HepG2 (cell line): ENCODE data around the gene NATD1. TPM values are rescaled to one million over a fixed set of nuclear protein-coding genes. Genes with fewer than 3 reads are reported as not detected.

Source experiments
- ATAC-seq: fragments of 200-7000 bp; cut with Tn5 transposase; 3 replicates; pipeline ENCODE4 v1.9.1; 2020; ENCODE audit warnings: mild to moderate bottlenecking, moderate library complexity
- BruUV-seq: library from RNA; stranded (reverse); fragments of 400-500 nt; replicated peaks from 2 replicates; lab custom pipeline; 2021; lab: Mats Ljungman, UMichigan
- CTCF ChIA-PET: fragments of 300-600 bp; formaldehyde crosslinking; extraction: SDS; loops from one replicate; lab custom pipeline; 2021; ENCODE audit warnings: low total read pairs, inconsistent platforms, low intra/inter-chr PET ratio; lab: Yijun Ruan, JAX
- POLR2A ChIA-PET: fragments of 350-600 bp; sonication (Branson Sonifier 250); formaldehyde crosslinking; loops from one replicate; lab custom pipeline; 2020; ENCODE audit warnings: antibody characterized with exemption, inconsistent platforms; lab: Yijun Ruan, JAX
- DNase-seq: peaks from one replicate; pipeline ENCODE4 v3.0.0-alpha.2; 2015; ENCODE audit warnings: low spot score
- FAIRE-seq: peaks from 3 replicates; lab custom pipeline; 2011; peaks lifted over from hg19 to GRCh38; lab: Jason Lieb, UNC
- H2AFZ ChIP-seq: one replicate; pipeline ENCODE4 v1.6.1; 2011; ENCODE audit warnings: low read length, inconsistent platforms
- H3K27ac ChIP-seq: fragments of 300-600 bp; 3 replicates; pipeline ENCODE4 v1.8.0; 2011; ENCODE audit warnings: mixed run types, mild to moderate bottlenecking, mixed read lengths, low read length, inconsistent platforms; ENCODE audit not compliant: insufficient read depth; ENCODE audit errors: extremely low read length
- H3K27me3 ChIP-seq, 2 experiments: fragments of 200-600 bp in 1 of 2; 2 replicates in 1 of 2; 3 replicates in 1 of 2; pipeline versions ENCODE4 v1.6.0 to v1.8.0; 2011; ENCODE audit warnings: low read length in 2 of 2, mild to moderate bottlenecking in 2 of 2, moderate library complexity in 2 of 2, inconsistent platforms in 1 of 2; ENCODE audit not compliant: insufficient read depth in 2 of 2, control insufficient read depth in 1 of 2
- H3K36me3 ChIP-seq, 2 experiments: fragments of 200-600 bp in 1 of 2; replicated peaks in 1 of 2; 2 replicates in 1 of 2; 3 replicates in 1 of 2; pipeline versions ENCODE4 v1.5.1 to v1.8.0; 2011; ENCODE audit warnings: low read length in 2 of 2, inconsistent platforms in 1 of 2; ENCODE audit not compliant: insufficient read depth in 2 of 2, control insufficient read depth in 1 of 2
- H3K4me1 ChIP-seq: 2 replicates; pipeline ENCODE4 v1.5.1; 2012; ENCODE audit warnings: low read length, inconsistent platforms; ENCODE audit not compliant: insufficient read depth
- H3K4me2 ChIP-seq: 2 replicates; pipeline ENCODE4 v1.6.0; 2011; ENCODE audit warnings: low read depth, low read length, inconsistent platforms
- H3K4me3 ChIP-seq, 3 experiments: fragments of 200-600 bp in 1 of 3; sonication (generic), shearing (Covaris generic) in 1 of 3; replicated peaks in 1 of 3; 2 replicates each; pipeline ENCODE4 v1.5.1; 2011 to 2016; ENCODE audit warnings: low read length in 3 of 3, inconsistent platforms in 2 of 3, low read depth in 2 of 3, mild to moderate bottlenecking in 2 of 3, control low read depth in 1 of 3, mixed read lengths in 1 of 3; ENCODE audit not compliant: insufficient read depth in 1 of 3
- H3K79me2 ChIP-seq: one replicate; pipeline ENCODE4 v1.6.1; 2011; ENCODE audit warnings: low read length, inconsistent platforms; ENCODE audit not compliant: insufficient read depth
- H3K9ac ChIP-seq: 2 replicates; pipeline ENCODE4 v1.6.0; 2011; ENCODE audit warnings: mild to moderate bottlenecking, low read depth, low read length, inconsistent platforms; ENCODE audit not compliant: insufficient read depth
- H3K9me3 ChIP-seq: 2 replicates; pipeline ENCODE4 v1.5.1; 2012; ENCODE audit warnings: mild to moderate bottlenecking, low read length
- H4K20me1 ChIP-seq: 2 replicates; pipeline ENCODE4 v1.6.0; 2011; ENCODE audit warnings: inconsistent platforms, mild to moderate bottlenecking, low read length, moderate library complexity; ENCODE audit not compliant: insufficient read depth
- AGO2 ChIP-seq: fragments of 200-400 bp; formaldehyde crosslinking; optimal IDR thresholded peaks from 2 replicates; pipeline ENCODE3; 2017; ENCODE audit warnings: mild to moderate bottlenecking, low read depth, low read length, moderate library complexity
- ZNF574 ChIP-seq: sonication (generic); formaldehyde crosslinking; IDR thresholded peaks from 2 replicates; pipeline ENCODE4 v1.4.0; 2020; ENCODE audit warnings: missing genetic modification reagents
- WGBS: methylation state at CpG from one replicate; pipeline ENCODE4 v1.1.6; 2017; ENCODE audit warnings: low lambda C conversion rate; 5-methylcytosine and 5-hydroxymethylcytosine counted together
- in situ Hi-C: cut with HindIII; loops from 2 replicates; pipeline ENCODE4 v1.10.0; 2017; ENCODE audit warnings: low pct_unique_long_range_greater_than_20kb; ENCODE audit not compliant: extremely low pct_ligation_motif_present
- intact Hi-C: fragments of 100-400 bp; cut with micrococcal nuclease; formaldehyde crosslinking; loops from one replicate; pipeline ENCODE4 v1.10.0; 2022; ENCODE audit not compliant: unreplicated experiment
- polyA plus RNA-seq, 8 experiments: library from polyadenylated mRNA; depleted of rRNA in 3 of 8; stranded (reverse) in 7 of 8; unstranded in 1 of 8; fragments of >200 nt; fragmentation: Illumina TruSeq in 4 of 8; extraction: Trizol in 4 of 8; gene quantifications; 2 replicates each; pipeline versions ENCODE4 v1.2.1 to v1.2.3, GENCODE V29; 2011 to 2016; ENCODE audit warnings: low read depth in 4 of 8, missing spikeins in 1 of 8, mixed read lengths in 1 of 8; ENCODE audit not compliant: insufficient read depth in 1 of 8
- total RNA-seq, 5 experiments: library from RNA; depleted of rRNA; stranded (reverse); fragments of >200 nt; fragmentation: Illumina TruSeq; extraction: Trizol; gene quantifications; 2 replicates each; pipeline ENCODE4 v1.2.3, GENCODE V29; 2016; ENCODE audit warnings: low read depth in 1 of 5

NATD1 gene
- total and polyA plus RNA-seq, 2 of the 13 experiments (the other 11 are each of a cell fraction or from before 2014, with no cell fraction given), result 0.31 to 2.3 TPM

- DNase-seq (no peak), ATAC-seq (no peak), FAIRE-seq (no peak)
- TF ChIP-seq AGO2 (peak; percentile 15), ZNF574 (CRISPR knock-in tag) (no peak)
- Histone ChIP-seq H3K9ac (peak overlapping the region; percentile 68; the same call in 1 of the 2 replicates), H4K20me1 (peaks cover 33% of the 10 kb centered on the region), H3K4me2 (peak overlapping the region; percentile 93), H3K4me1 (peaks cover 28% of the 10 kb centered on the region), H3K27me3 (no peaks in the 10 kb centered on the region; a peak in 2 of 5 replicates), H2AFZ (no peak overlapping the region), H3K9me3 (no peaks in the 10 kb centered on the region), H3K4me3 (0 out of 6 replicates have a peak overlapping the region, but pooled peaks of 1 of the 3 experiments have one; percentile 95), H3K79me2 (peaks cover 86% of the 10 kb centered on the region), H3K27ac (peak overlapping the region; percentile 90), H3K36me3 (peaks cover 9 to 21% of the 10 kb centered on the region in 2 experiments)
- in situ Hi-C loops (loop anchor here (10.0 kb wide), 2 partner anchors 165 kb away; partner anchors contain the start of gene DHRS7B), intact Hi-C loops (loop anchor here (5.0 to 10.0 kb wide), 2 partner anchors 37 to 245 kb away; partner anchors contain the start of genes NATD1 and USP22)
- no TSS peak for BruUV-seq
- ChIA-PET CTCF (no interaction called here), POLR2A (no interaction called here)
- 93% methylated on average over 3 of the region's 11 CpGs for WGBS
These were observed 36.1 kb upstream of the NATD1 start for GRCh38 chr17:21289175-21289901.
